HEK293 (cell line): ENCODE data around the gene ZDHHC1.

ENCODE experiments used
- CTCF ChIA-PET: fragments of 350-600 bp; formaldehyde crosslinking; extraction: SDS; loops from one replicate; lab custom pipeline; 2021; ENCODE audit warnings: antibody characterized with exemption; lab: Yijun Ruan, JAX
- POLR2A ChIA-PET: fragments of 300-600 bp; formaldehyde crosslinking; extraction: SDS; loops from one replicate; lab custom pipeline; 2020; ENCODE audit warnings: antibody characterized with exemption, inconsistent platforms; lab: Yijun Ruan, JAX
- H3K27ac ChIP-seq: fragments of 200-500 bp; sonication (Bioruptor generic); 2 replicates; pipeline ENCODE4 v1.5.1; 2014; ENCODE audit warnings: low read depth, low read length, control low read depth, inconsistent platforms; ENCODE audit errors: extremely low read depth
- H3K36me3 ChIP-seq, 2 experiments: fragments of 200-500 bp in 1 of 2; sonication (Bioruptor generic) in 1 of 2; 1 replicate in 1 of 2; 2 replicates in 1 of 2; pipeline ENCODE4 v1.5.1; 2014 to 2017; ENCODE audit warnings: inconsistent platforms in 2 of 2, low read length in 2 of 2; ENCODE audit not compliant: control insufficient read depth in 2 of 2, insufficient read depth in 1 of 2
- H3K4me1 ChIP-seq: fragments of 200-500 bp; sonication (Bioruptor generic); 2 replicates; pipeline ENCODE4 v1.5.1; 2014; ENCODE audit warnings: mild to moderate bottlenecking, low read length, inconsistent platforms; ENCODE audit not compliant: control insufficient read depth, insufficient read depth
- H3K4me3 ChIP-seq: 2 replicates; pipeline ENCODE4 v1.5.1; 2011; ENCODE audit warnings: low read depth, mild to moderate bottlenecking, control low read depth, low read length, moderate library complexity
- H3K9me3 ChIP-seq: fragments of 200-500 bp; sonication (Bioruptor generic); 2 replicates; pipeline ENCODE4 v1.5.1; 2014; ENCODE audit warnings: low read depth, low read length, inconsistent platforms; ENCODE audit not compliant: control insufficient read depth, insufficient read depth
- BCL11A ChIP-seq: fragments of 450-650 bp; formaldehyde crosslinking; IDR thresholded peaks from 2 replicates; pipeline ENCODE4 v1.5.1; 2016; ENCODE audit warnings: low read depth, missing biosample characterization, missing genetic modification characterization
- KLF16 ChIP-seq: fragments of 450-650 bp; formaldehyde crosslinking; IDR thresholded peaks from 2 replicates; pipeline ENCODE4 v1.5.1; 2017; ENCODE audit warnings: missing biosample characterization, missing genetic modification characterization
- KLF8 ChIP-seq: fragments of 450-650 bp; formaldehyde crosslinking; IDR thresholded peaks from 2 replicates; pipeline ENCODE4 v1.5.1; 2016; ENCODE audit warnings: missing biosample characterization, missing genetic modification characterization
- OSR2 ChIP-seq: fragments of 450-650 bp; formaldehyde crosslinking; IDR thresholded peaks from 2 replicates; pipeline ENCODE4 v1.5.1; 2016; ENCODE audit warnings: missing biosample characterization, missing genetic modification characterization
- ZEB2 ChIP-seq: fragments of 450-650 bp; formaldehyde crosslinking; IDR thresholded peaks from 2 replicates; pipeline ENCODE4 v1.5.1; 2016; ENCODE audit warnings: missing biosample characterization, missing genetic modification characterization
- ZIC2 ChIP-seq: fragments of 450-650 bp; formaldehyde crosslinking; IDR thresholded peaks from 2 replicates; pipeline ENCODE4 v1.5.1; 2016; ENCODE audit warnings: missing biosample characterization, missing genetic modification characterization
- ZNF24 ChIP-seq: fragments of 450-650 bp; formaldehyde crosslinking; IDR thresholded peaks from 2 replicates; pipeline ENCODE4 v1.5.1; 2016; ENCODE audit warnings: missing biosample characterization, missing genetic modification characterization
- ZNF335 ChIP-seq: fragments of 450-650 bp; formaldehyde crosslinking; conservative IDR thresholded peaks from 2 replicates; pipeline ENCODE4 v1.5.1; 2016; ENCODE audit warnings: missing biosample characterization, missing genetic modification characterization
- ZNF341 ChIP-seq: fragments of 450-650 bp; formaldehyde crosslinking; IDR thresholded peaks from 2 replicates; pipeline ENCODE4; 2016; ENCODE audit warnings: low read depth, missing biosample characterization, missing genetic modification characterization
- ZNF366 ChIP-seq: fragments of 450-650 bp; formaldehyde crosslinking; conservative IDR thresholded peaks from 2 replicates; pipeline ENCODE4 v1.5.1; 2016; ENCODE audit warnings: missing biosample characterization, missing genetic modification characterization
- ZNF416 ChIP-seq: fragments of 450-650 bp; formaldehyde crosslinking; IDR thresholded peaks from 2 replicates; pipeline ENCODE4 v1.5.1; 2016; ENCODE audit warnings: missing biosample characterization, missing genetic modification characterization
- ZNF629 ChIP-seq: fragments of 450-650 bp; formaldehyde crosslinking; IDR thresholded peaks from 2 replicates; pipeline ENCODE4 v1.5.1; 2017; ENCODE audit warnings: missing biosample characterization, missing genetic modification characterization
- ZNF664 ChIP-seq: fragments of 450-650 bp; formaldehyde crosslinking; IDR thresholded peaks from 2 replicates; pipeline ENCODE4 v1.5.1; 2016; ENCODE audit warnings: missing biosample characterization, missing genetic modification characterization
- ZNF777 ChIP-seq: fragments of 450-650 bp; formaldehyde crosslinking; IDR thresholded peaks from 2 replicates; pipeline ENCODE4 v1.5.1; 2017; ENCODE audit warnings: missing biosample characterization, missing genetic modification characterization, borderline replicate concordance
- ZNF837 ChIP-seq: fragments of 450-650 bp; formaldehyde crosslinking; IDR thresholded peaks from 2 replicates; pipeline ENCODE4 v1.5.1; 2016; ENCODE audit warnings: missing biosample characterization, missing genetic modification characterization
- ZSCAN23 ChIP-seq: fragments of 450-650 bp; formaldehyde crosslinking; IDR thresholded peaks from 2 replicates; pipeline ENCODE4 v1.5.1; 2016; ENCODE audit warnings: missing biosample characterization, missing genetic modification characterization
- TF ChIP-seq, protein P1 (sequence below): fragments of 450-650 bp; formaldehyde crosslinking; IDR thresholded peaks from 2 replicates; pipeline ENCODE4 v1.5.1; 2016; ENCODE audit warnings: missing biosample characterization, missing genetic modification characterization
- TF ChIP-seq, protein P2 (sequence below): fragments of 450-650 bp; formaldehyde crosslinking; IDR thresholded peaks from 2 replicates; pipeline ENCODE4 v1.5.1; 2016; ENCODE audit warnings: missing biosample characterization, missing genetic modification characterization
- TF ChIP-seq, protein P3 (sequence below): fragments of 450-650 bp; formaldehyde crosslinking; IDR thresholded peaks from 2 replicates; pipeline ENCODE4 v1.5.1; 2016; ENCODE audit warnings: missing biosample characterization, missing genetic modification characterization
- TF ChIP-seq, protein P4 (sequence below): fragments of 450-650 bp; formaldehyde crosslinking; IDR thresholded peaks from 2 replicates; pipeline ENCODE4 v1.5.1; 2016; ENCODE audit warnings: missing biosample characterization, missing genetic modification characterization

ZDHHC1 gene

DNA sequence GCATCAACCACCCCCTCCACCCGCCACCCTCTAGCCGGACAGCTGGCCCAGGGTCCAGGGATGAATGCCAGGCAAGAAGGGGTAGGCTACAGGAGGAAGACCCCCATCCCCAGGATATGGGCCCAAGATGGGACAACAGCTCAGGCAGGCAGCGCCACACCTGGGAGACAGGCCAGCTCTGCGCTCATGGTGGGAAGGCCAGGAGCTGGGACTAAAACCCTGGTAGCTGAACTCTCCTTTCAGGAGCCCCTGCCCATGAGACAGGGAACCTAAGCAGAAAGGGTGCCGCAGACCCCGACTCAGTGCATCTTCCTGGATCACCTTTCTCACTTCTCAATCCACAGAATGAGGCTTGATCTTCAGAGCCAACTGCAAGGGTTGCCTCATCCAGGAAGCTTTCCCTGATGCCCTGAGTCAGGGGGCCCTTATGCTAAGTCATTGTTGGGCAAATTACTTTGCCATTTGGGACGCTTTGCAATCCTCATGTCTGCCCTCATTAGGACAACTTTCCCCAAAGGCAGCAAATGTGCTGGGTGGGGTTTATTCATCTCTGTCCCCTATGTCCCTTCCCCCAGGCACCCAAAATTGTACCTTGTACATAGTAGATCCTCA, 9.0 kb downstream of the ZDHHC1 start:
- POLR2A ChIA-PET: no interaction called here
- CTCF ChIA-PET: interaction anchor here (0.6 to 1.1 kb wide), 3 partner anchors 9 to 49 kb away, joined by 3 to 7 read pairs (median 3); partner anchors contain the start of gene ZDHHC1
- Histone ChIP-seq H3K36me3 (no peaks in the 10 kb centered on the region), H3K4me3 (no peak overlapping the region), H3K27ac (no peak overlapping the region), H3K4me1 (no peaks in the 10 kb centered on the region), H3K9me3 (no peaks in the 10 kb centered on the region)
- TF ChIP-seq ZEB2 (tag by site-specific recombination) (no peak), ZNF629 (no peak), ZNF664 (tag by site-specific recombination) (peak; percentile 17; the same call in 1 of the 2 replicates)

DNA sequence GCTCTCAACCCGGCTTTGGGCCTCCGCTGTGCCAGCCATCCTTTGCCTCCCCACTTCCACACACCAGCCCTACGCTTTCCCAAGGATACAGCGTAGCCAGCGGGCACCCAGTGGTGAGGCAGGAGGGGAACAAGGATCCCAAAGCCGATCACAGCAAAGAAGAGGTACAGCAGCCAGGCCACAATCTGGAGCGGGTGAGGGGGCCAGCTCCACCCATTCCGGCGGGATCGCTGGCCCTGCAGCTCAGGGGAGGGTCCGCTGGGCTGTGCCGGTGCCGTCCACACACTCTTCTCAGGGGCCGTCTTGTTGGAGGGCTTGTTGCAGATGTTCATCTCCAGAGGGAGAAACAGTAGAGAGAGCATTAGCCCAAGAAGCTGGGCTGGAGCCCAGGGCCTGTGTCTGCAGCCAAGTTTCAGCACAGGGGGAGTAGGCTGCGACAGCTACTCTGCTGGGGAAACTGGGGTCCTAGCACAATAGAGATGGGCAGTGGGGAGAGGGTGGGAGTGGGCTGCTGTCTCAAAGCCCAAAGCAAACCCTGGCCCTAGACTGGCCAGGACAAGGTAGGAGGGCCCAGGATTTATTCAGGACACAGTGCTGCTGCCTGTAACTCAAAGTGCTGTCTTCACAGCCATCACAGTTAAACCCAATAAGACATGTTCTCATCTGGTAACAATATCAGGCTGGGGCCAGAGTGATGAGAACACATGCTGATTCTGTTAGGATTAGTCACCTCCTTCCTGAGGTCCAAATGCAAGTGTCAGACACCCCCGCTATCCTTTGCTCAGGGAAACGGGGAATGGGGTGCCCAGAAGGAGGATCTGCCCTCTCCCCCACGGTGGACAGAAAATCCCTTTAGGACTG, 9.9 kb downstream of the ZDHHC1 start:
- POLR2A ChIA-PET: no interaction called here

DNA sequence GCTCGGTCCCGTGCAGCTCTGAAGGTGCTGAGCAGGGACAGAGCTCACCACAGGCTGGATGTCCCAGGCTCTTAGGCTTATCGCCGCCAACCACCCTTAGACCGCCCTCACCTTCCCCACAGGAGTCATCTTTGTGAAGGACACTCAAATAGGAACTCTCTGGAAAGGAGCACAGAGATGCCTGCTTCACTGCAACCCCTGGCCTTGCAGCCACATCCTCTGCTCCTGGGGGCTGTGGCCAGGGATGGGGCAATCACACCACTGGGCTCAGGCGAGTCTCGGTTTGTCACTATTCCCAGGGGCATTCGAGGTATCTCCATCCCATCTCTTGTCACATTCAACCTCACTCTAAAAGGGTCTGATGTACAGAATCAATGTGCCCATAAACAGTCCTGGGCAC, 10.9 kb downstream of the ZDHHC1 start:
- Histone ChIP-seq H3K9me3 (no peaks in the 10 kb centered on the region), H3K4me3 (no peak overlapping the region), H3K36me3 (no peaks in the 10 kb centered on the region), H3K4me1 (no peaks in the 10 kb centered on the region), H3K27ac (no peak overlapping the region)
- ChIA-PET CTCF (interaction anchor here (1.0 kb wide), 1 partner anchor 60 kb away, joined by 3 read pairs; no protein-coding TSS in a partner anchor), POLR2A (no interaction called here)
- no peak for TF ChIP-seq ZNF341 (tag by site-specific recombination)
- TF ChIP-seq ZNF24 (tag by site-specific recombination): no peak
- no peak for TF ChIP-seq ZNF416 (tag by site-specific recombination)
- TF ChIP-seq KLF8 (tag by site-specific recombination): no peak
- TF ChIP-seq KLF16 (tag by site-specific recombination): no peak
- TF ChIP-seq, protein P1, sequence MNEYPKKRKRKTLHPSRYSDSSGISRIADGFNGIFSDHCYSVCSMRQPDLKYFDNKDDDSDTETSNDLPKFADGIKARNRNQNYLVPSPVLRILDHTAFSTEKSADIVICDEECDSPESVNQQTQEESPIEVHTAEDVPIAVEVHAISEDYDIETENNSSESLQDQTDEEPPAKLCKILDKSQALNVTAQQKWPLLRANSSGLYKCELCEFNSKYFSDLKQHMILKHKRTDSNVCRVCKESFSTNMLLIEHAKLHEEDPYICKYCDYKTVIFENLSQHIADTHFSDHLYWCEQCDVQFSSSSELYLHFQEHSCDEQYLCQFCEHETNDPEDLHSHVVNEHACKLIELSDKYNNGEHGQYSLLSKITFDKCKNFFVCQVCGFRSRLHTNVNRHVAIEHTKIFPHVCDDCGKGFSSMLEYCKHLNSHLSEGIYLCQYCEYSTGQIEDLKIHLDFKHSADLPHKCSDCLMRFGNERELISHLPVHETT: no peak
- TF ChIP-seq BCL11A (tag by site-specific recombination): no peak
- no peak for TF ChIP-seq ZNF837 (tag by site-specific recombination)
- no peak for TF ChIP-seq ZSCAN23
- TF ChIP-seq ZNF777 (tag by site-specific recombination): no peak

More for the DNA sequence above, 9.9 kb downstream of the ZDHHC1 start:
- Histone ChIP-seq H3K27ac (no peak overlapping the region), H3K36me3 (no peaks in the 10 kb centered on the region), H3K9me3 (no peaks in the 10 kb centered on the region), H3K4me3 (no peak overlapping the region), H3K4me1 (no peaks in the 10 kb centered on the region)
- CTCF ChIA-PET: interaction anchor here (0.6 to 1.0 kb wide), 3 partner anchors 10 to 121 kb away, joined by 3 read pairs; no protein-coding TSS in a partner anchor
- TF ChIP-seq ZNF335 (tag by site-specific recombination): peak; percentile 33; the same call in 1 of the 2 replicates
- TF ChIP-seq OSR2 (tag by site-specific recombination): no peak
- peak; percentile 10; the same call in 1 of the 2 replicates for TF ChIP-seq ZIC2 (tag by site-specific recombination)
- 0 out of 2 replicates have a peak, but pooled peaks have one; percentile 11 for TF ChIP-seq ZNF366 (tag by site-specific recombination)
- TF ChIP-seq, protein P2, sequence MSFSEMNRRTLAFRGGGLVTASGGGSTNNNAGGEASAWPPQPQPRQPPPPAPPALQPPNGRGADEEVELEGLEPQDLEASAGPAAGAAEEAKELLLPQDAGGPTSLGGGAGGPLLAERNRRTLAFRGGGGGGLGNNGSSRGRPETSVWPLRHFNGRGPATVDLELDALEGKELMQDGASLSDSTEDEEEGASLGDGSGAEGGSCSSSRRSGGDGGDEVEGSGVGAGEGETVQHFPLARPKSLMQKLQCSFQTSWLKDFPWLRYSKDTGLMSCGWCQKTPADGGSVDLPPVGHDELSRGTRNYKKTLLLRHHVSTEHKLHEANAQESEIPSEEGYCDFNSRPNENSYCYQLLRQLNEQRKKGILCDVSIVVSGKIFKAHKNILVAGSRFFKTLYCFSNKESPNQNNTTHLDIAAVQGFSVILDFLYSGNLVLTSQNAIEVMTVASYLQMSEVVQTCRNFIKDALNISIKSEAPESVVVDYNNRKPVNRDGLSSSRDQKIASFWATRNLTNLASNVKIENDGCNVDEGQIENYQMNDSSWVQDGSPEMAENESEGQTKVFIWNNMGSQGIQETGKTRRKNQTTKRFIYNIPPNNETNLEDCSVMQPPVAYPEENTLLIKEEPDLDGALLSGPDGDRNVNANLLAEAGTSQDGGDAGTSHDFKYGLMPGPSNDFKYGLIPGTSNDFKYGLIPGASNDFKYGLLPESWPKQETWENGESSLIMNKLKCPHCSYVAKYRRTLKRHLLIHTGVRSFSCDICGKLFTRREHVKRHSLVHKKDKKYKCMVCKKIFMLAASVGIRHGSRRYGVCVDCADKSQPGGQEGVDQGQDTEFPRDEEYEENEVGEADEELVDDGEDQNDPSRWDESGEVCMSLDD: no peak
- TF ChIP-seq, protein P3, sequence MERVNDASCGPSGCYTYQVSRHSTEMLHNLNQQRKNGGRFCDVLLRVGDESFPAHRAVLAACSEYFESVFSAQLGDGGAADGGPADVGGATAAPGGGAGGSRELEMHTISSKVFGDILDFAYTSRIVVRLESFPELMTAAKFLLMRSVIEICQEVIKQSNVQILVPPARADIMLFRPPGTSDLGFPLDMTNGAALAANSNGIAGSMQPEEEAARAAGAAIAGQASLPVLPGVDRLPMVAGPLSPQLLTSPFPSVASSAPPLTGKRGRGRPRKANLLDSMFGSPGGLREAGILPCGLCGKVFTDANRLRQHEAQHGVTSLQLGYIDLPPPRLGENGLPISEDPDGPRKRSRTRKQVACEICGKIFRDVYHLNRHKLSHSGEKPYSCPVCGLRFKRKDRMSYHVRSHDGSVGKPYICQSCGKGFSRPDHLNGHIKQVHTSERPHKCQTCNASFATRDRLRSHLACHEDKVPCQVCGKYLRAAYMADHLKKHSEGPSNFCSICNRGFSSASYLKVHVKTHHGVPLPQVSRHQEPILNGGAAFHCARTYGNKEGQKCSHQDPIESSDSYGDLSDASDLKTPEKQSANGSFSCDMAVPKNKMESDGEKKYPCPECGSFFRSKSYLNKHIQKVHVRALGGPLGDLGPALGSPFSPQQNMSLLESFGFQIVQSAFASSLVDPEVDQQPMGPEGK: peak; percentile 20; the same call in 1 of the 2 replicates
- TF ChIP-seq, protein P4, sequence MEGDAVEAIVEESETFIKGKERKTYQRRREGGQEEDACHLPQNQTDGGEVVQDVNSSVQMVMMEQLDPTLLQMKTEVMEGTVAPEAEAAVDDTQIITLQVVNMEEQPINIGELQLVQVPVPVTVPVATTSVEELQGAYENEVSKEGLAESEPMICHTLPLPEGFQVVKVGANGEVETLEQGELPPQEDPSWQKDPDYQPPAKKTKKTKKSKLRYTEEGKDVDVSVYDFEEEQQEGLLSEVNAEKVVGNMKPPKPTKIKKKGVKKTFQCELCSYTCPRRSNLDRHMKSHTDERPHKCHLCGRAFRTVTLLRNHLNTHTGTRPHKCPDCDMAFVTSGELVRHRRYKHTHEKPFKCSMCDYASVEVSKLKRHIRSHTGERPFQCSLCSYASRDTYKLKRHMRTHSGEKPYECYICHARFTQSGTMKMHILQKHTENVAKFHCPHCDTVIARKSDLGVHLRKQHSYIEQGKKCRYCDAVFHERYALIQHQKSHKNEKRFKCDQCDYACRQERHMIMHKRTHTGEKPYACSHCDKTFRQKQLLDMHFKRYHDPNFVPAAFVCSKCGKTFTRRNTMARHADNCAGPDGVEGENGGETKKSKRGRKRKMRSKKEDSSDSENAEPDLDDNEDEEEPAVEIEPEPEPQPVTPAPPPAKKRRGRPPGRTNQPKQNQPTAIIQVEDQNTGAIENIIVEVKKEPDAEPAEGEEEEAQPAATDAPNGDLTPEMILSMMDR (tag by site-specific recombination): no peak
